Activated naive CD8-positive, alpha-beta T cell treated with anti-CD3 and anti-CD28 coated beads, Interleukin-2, amount 10 ng/mL, durations not matched to agents 7 days and 5 days (primary cell): ENCODE data around the gene ITPK1. TPM values are rescaled to one million over a fixed set of nuclear protein-coding genes. Genes with fewer than 3 reads are reported as not detected.
"Not testable (repeated sequence)": the region's sequence is repeated elsewhere in the genome, so short reads cannot be mapped to it uniquely, and the experiment has no call there.

Experiments used
- ATAC-seq: fragments of 150-1000 bp; cut with Tn5 transposase; one replicate; pipeline ENCODE4 v1.10.0; 2021; ENCODE audit warnings: low read depth, moderate library complexity
- POLR2A ChIA-PET: fragments of 350-600 bp; sonication (Branson Sonifier 250); formaldehyde crosslinking; loops from one replicate; lab custom pipeline; 2021; ENCODE audit warnings: antibody characterized with exemption; lab: Charles Lee
- DNase-seq: peaks from one replicate; pipeline ENCODE4 v3.0.0; 2021
- H3K27ac Mint-ChIP-seq: one replicate; pipeline ENCODE4 v1.8.0; 2022; ENCODE audit warnings: mild to moderate bottlenecking, mixed read lengths
- H3K27me3 Mint-ChIP-seq: one replicate; pipeline ENCODE4 v1.8.0; 2022; ENCODE audit warnings: mild to moderate bottlenecking, moderate library complexity, mixed read lengths
- H3K36me3 Mint-ChIP-seq: one replicate; pipeline ENCODE4 v1.8.0; 2021; ENCODE audit warnings: mild to moderate bottlenecking, mixed read lengths
- H3K4me1 Mint-ChIP-seq: one replicate; pipeline ENCODE4 v1.8.0; 2021; ENCODE audit warnings: mixed read lengths
- H3K4me3 Mint-ChIP-seq: one replicate; pipeline ENCODE4 v1.8.0; 2022; ENCODE audit warnings: mild to moderate bottlenecking, moderate library complexity, mixed read lengths
- H3K9me3 Mint-ChIP-seq: one replicate; pipeline ENCODE4 v1.8.0; 2021; ENCODE audit warnings: mixed read lengths
- total RNA-seq, 2 experiments: library from RNA; stranded (reverse); gene quantifications; one replicate each; pipeline ENCODE4 v1.2.3, GENCODE V29; 2021

ITPK1 gene
- total RNA-seq, 2 experiments from 2014 or later: 89.5 to 94.1 TPM

- POLR2A ChIA-PET: interaction anchor here (0.7 kb wide), 1 partner anchor 41 kb away, joined by 3 read pairs; no protein-coding TSS in a partner anchor
- no peak overlapping the region for H3K4me3 Mint-ChIP-seq
- peaks cover 4% of the 10 kb centered on the region for H3K36me3 Mint-ChIP-seq
- peaks cover 37% of the 10 kb centered on the region for H3K4me1 Mint-ChIP-seq
- ATAC-seq (no peak), DNase-seq (no peak)
- H3K9me3 Mint-ChIP-seq: no peaks in the 10 kb centered on the region
- H3K27ac Mint-ChIP-seq: peak overlapping the region; percentile 38
- H3K27me3 Mint-ChIP-seq: no peaks in the 10 kb centered on the region
Measured at GRCh38 chr14:93107453-93107852, 8.3 kb downstream of the ITPK1 start.

- Mint-ChIP-seq H3K27me3 (no peaks in the 10 kb centered on the region), H3K27ac (peak overlapping the region; percentile 21), H3K4me3 (no peak overlapping the region), H3K4me1 (peaks cover 38% of the 10 kb centered on the region), H3K36me3 (peaks cover 4% of the 10 kb centered on the region), H3K9me3 (no peaks in the 10 kb centered on the region)
- DNase-seq (no peak), ATAC-seq (no peak)
- POLR2A ChIA-PET: interaction anchor here (0.8 kb wide), 1 partner anchor 12 kb away, joined by 3 read pairs; no protein-coding TSS in a partner anchor
Measured at GRCh38 chr14:93106541-93107156, 9.1 kb downstream of the ITPK1 start.

GRCh38 chr14:93105856-93106255 is 9.9 kb downstream of the ITPK1 start:
- ATAC-seq, H3K36me3 Mint-ChIP-seq, DNase-seq, H3K27me3 Mint-ChIP-seq, H3K9me3 Mint-ChIP-seq: not testable (repeated sequence)
- Mint-ChIP-seq H3K27ac (peak overlapping the region; percentile 65), H3K4me3 (peak overlapping the region; percentile 22), H3K4me1 (peaks cover 43% of the 10 kb centered on the region)
- POLR2A ChIA-PET: interaction anchor here (3.1 kb wide), 1 partner anchor 79 kb away, joined by 10 read pairs; the partner anchor contains the start of genes LYSET and MOAP1

GRCh38 chr14:93105362-93105761 is 10.4 kb downstream of the ITPK1 start:
- no peak overlapping the region for H3K4me3 Mint-ChIP-seq
- POLR2A ChIA-PET: interaction anchor here (0.6 to 3.1 kb wide), 3 partner anchors 79 to 857 kb away, joined by 3 to 10 read pairs (median 6); partner anchors contain the start of genes LYSET and MOAP1
- peak overlapping the region; percentile 97 for H3K27ac Mint-ChIP-seq
- H3K9me3 Mint-ChIP-seq: no peaks in the 10 kb centered on the region
- H3K27me3 Mint-ChIP-seq: no peaks in the 10 kb centered on the region
- peaks cover 47% of the 10 kb centered on the region for H3K4me1 Mint-ChIP-seq
- peaks cover 2% of the 10 kb centered on the region for H3K36me3 Mint-ChIP-seq
- ATAC-seq (no peak), DNase-seq (no peak)

- Mint-ChIP-seq H3K9me3 (no peaks in the 10 kb centered on the region), H3K27ac (peak overlapping the region; percentile 97), H3K4me3 (no peak overlapping the region), H3K27me3 (no peaks in the 10 kb centered on the region), H3K4me1 (peaks cover 47% of the 10 kb centered on the region), H3K36me3 (no peaks in the 10 kb centered on the region)
- DNase-seq (no peak), ATAC-seq (no peak)
- POLR2A ChIA-PET: interaction anchor here (0.6 to 3.1 kb wide), 5 partner anchors 10 to 858 kb away, joined by 3 to 10 read pairs (median 3); partner anchors contain the start of genes LYSET and MOAP1
Measured at GRCh38 chr14:93104961-93105360, 10.8 kb downstream of the ITPK1 start.

- ATAC-seq (peak; percentile 98), DNase-seq (peak; percentile 74)
- peaks cover 45% of the 10 kb centered on the region for H3K4me1 Mint-ChIP-seq
- POLR2A ChIA-PET: interaction anchor here (0.6 to 3.1 kb wide), 12 partner anchors 9 to 361 kb away, joined by 3 to 20 read pairs (median 4); partner anchors contain the start of genes LYSET and MOAP1
- no peaks in the 10 kb centered on the region for H3K36me3 Mint-ChIP-seq
- H3K27me3 Mint-ChIP-seq: no peaks in the 10 kb centered on the region
- peak overlapping the region; percentile 97 for H3K27ac Mint-ChIP-seq
- H3K4me3 Mint-ChIP-seq: peak overlapping the region; percentile 90
- H3K9me3 Mint-ChIP-seq: no peaks in the 10 kb centered on the region
Measured at GRCh38 chr14:93103392-93104080, 12.2 kb downstream of the ITPK1 start.

- H3K27me3 Mint-ChIP-seq: no peaks in the 10 kb centered on the region
- ATAC-seq: no peak
- no peak for DNase-seq
- peak overlapping the region; percentile 97 for H3K27ac Mint-ChIP-seq
- H3K4me3 Mint-ChIP-seq: peak overlapping the region; percentile 13
- POLR2A ChIA-PET: no interaction called here
- no peaks in the 10 kb centered on the region for H3K36me3 Mint-ChIP-seq
- no peaks in the 10 kb centered on the region for H3K9me3 Mint-ChIP-seq
- H3K4me1 Mint-ChIP-seq: peaks cover 44% of the 10 kb centered on the region
Measured at GRCh38 chr14:93102141-93102540, 13.6 kb downstream of the ITPK1 start.

GRCh38 chr14:93101181-93101580 is 14.5 kb downstream of the ITPK1 start:
- ATAC-seq: no peak
- no peaks in the 10 kb centered on the region for H3K36me3 Mint-ChIP-seq
- no peaks in the 10 kb centered on the region for H3K27me3 Mint-ChIP-seq
- H3K27ac Mint-ChIP-seq: peak overlapping the region; percentile 23
- peaks cover 42% of the 10 kb centered on the region for H3K4me1 Mint-ChIP-seq
- no peak for DNase-seq
- no peaks in the 10 kb centered on the region for H3K9me3 Mint-ChIP-seq
- POLR2A ChIA-PET: no interaction called here
- no peak overlapping the region for H3K4me3 Mint-ChIP-seq

- no peak overlapping the region for H3K4me3 Mint-ChIP-seq
- POLR2A ChIA-PET: interaction anchor here (1.5 kb wide), 1 partner anchor 10 kb away, joined by 3 read pairs; no protein-coding TSS in a partner anchor
- H3K4me1 Mint-ChIP-seq: peaks cover 45% of the 10 kb centered on the region
- ATAC-seq (no peak), DNase-seq (no peak)
- no peaks in the 10 kb centered on the region for H3K27me3 Mint-ChIP-seq
- peak overlapping the region; percentile 23 for H3K27ac Mint-ChIP-seq
- H3K9me3 Mint-ChIP-seq: no peaks in the 10 kb centered on the region
- peaks cover 3% of the 10 kb centered on the region for H3K36me3 Mint-ChIP-seq
Measured at GRCh38 chr14:93100570-93100969, 15.2 kb downstream of the ITPK1 start.

GRCh38 chr14:93100100-93100499 is 15.6 kb downstream of the ITPK1 start:
- H3K4me1 Mint-ChIP-seq: peaks cover 48% of the 10 kb centered on the region
- DNase-seq (no peak), ATAC-seq (no peak)
- no peaks in the 10 kb centered on the region for H3K27me3 Mint-ChIP-seq
- H3K4me3 Mint-ChIP-seq: no peak overlapping the region
- H3K9me3 Mint-ChIP-seq: no peaks in the 10 kb centered on the region
- H3K27ac Mint-ChIP-seq: peak overlapping the region; percentile 20
- H3K36me3 Mint-ChIP-seq: peaks cover 3% of the 10 kb centered on the region
- POLR2A ChIA-PET: interaction anchor here (1.5 to 1.7 kb wide), 2 partner anchors 9 to 15 kb away, joined by 3 read pairs; no protein-coding TSS in a partner anchor

GRCh38 chr14:93099643-93100042 is 16.1 kb downstream of the ITPK1 start:
- Mint-ChIP-seq H3K27me3 (no peaks in the 10 kb centered on the region), H3K9me3 (no peaks in the 10 kb centered on the region), H3K36me3 (peaks cover 5% of the 10 kb centered on the region), H3K4me1 (peaks cover 47% of the 10 kb centered on the region), H3K4me3 (no peak overlapping the region), H3K27ac (no peak overlapping the region)
- DNase-seq (no peak), ATAC-seq (no peak)
- POLR2A ChIA-PET: interaction anchor here (1.5 to 1.7 kb wide), 2 partner anchors 9 to 16 kb away, joined by 3 read pairs; no protein-coding TSS in a partner anchor

GRCh38 chr14:93099196-93099595 is 16.5 kb downstream of the ITPK1 start:
- DNase-seq: no peak
- no peak for ATAC-seq
- H3K4me3 Mint-ChIP-seq: no peak overlapping the region

GRCh38 chr14:93096691-93097322 is 18.9 kb downstream of the ITPK1 start:
- Mint-ChIP-seq H3K9me3 (no peaks in the 10 kb centered on the region), H3K4me1 (peaks cover 33% of the 10 kb centered on the region), H3K27me3 (no peaks in the 10 kb centered on the region), H3K27ac (no peak overlapping the region), H3K4me3 (no peak overlapping the region), H3K36me3 (peaks cover 5% of the 10 kb centered on the region)
- POLR2A ChIA-PET: interaction anchor here (1.0 kb wide), 1 partner anchor 11 kb away, joined by 3 read pairs; no protein-coding TSS in a partner anchor
- ATAC-seq: no peak
- DNase-seq: no peak

More at GRCh38 chr14:93099196-93099595, 16.5 kb downstream of the ITPK1 start:
- POLR2A ChIA-PET: interaction anchor here (1.5 to 1.7 kb wide), 2 partner anchors 8 to 16 kb away, joined by 3 read pairs; no protein-coding TSS in a partner anchor
- peaks cover 5% of the 10 kb centered on the region for H3K36me3 Mint-ChIP-seq
- H3K4me1 Mint-ChIP-seq: peaks cover 43% of the 10 kb centered on the region
- no peaks in the 10 kb centered on the region for H3K9me3 Mint-ChIP-seq
- H3K27ac Mint-ChIP-seq: no peak overlapping the region
- H3K27me3 Mint-ChIP-seq: no peaks in the 10 kb centered on the region
